Kidney (tissue), 14 donors: ENCODE data around the gene TRIM8. TPM values are rescaled to one million over a fixed set of nuclear protein-coding genes. Genes with fewer than 3 reads are reported as not detected.

Source experiments
- DNase-seq, 5 donors: peaks; one replicate each; pipeline ENCODE4 v3.0.0-alpha.2; 2013 to 2020
- FAIRE-seq: peaks from 2 replicates; lab custom pipeline; 2012; peaks lifted over from hg19 to GRCh38; lab: Jason Lieb, UNC
- H3K27ac ChIP-seq, 2 donors: one replicate each; pipeline ENCODE4 v1.7.0; 2013; ENCODE audit warnings: low read depth in 2 of 2, low read length in 2 of 2, inconsistent platforms in 1 of 2
- H3K27me3 ChIP-seq: one replicate; pipeline ENCODE4 v1.7.1; 2013; ENCODE audit warnings: low read length, inconsistent platforms; ENCODE audit not compliant: control insufficient read depth, insufficient read depth
- H3K36me3 ChIP-seq, 3 donors: one replicate each; pipeline versions ENCODE4 v1.7.0 to v1.7.1; 2013; ENCODE audit warnings: low read length in 3 of 3, control low read depth in 1 of 3, inconsistent platforms in 1 of 3; ENCODE audit not compliant: insufficient read depth in 3 of 3, control insufficient read depth in 2 of 3
- H3K4me1 ChIP-seq, 3 donors: one replicate each; pipeline versions ENCODE4 v1.7.0 to v1.7.1; 2013; ENCODE audit warnings: low read length in 3 of 3, inconsistent platforms in 1 of 3, low read depth in 1 of 3; ENCODE audit not compliant: control insufficient read depth in 2 of 3, insufficient read depth in 2 of 3
- H3K4me3 ChIP-seq, 3 donors: one replicate each; pipeline versions ENCODE4 v1.7.0 to v1.8.1; 2013; ENCODE audit warnings: low read length in 3 of 3, control low read depth in 1 of 3, inconsistent platforms in 1 of 3
- H3K9ac ChIP-seq, 3 donors: one replicate each; pipeline versions ENCODE4 v1.7.0 to v1.7.1; 2013; ENCODE audit warnings: low read length in 3 of 3, control low read depth in 1 of 3, inconsistent platforms in 1 of 3
- H3K9me3 ChIP-seq, 3 donors: one replicate each; pipeline versions ENCODE4 v1.7.0 to v1.7.1; 2013; ENCODE audit warnings: low read length in 3 of 3, control low read depth in 1 of 3, inconsistent platforms in 1 of 3; ENCODE audit not compliant: control insufficient read depth in 2 of 3, insufficient read depth in 1 of 3
- CTCF ChIP-seq: IDR thresholded peaks from 3 replicates; pipeline ENCODE4 v1.5.1; 2012; ENCODE audit warnings: mild to moderate bottlenecking, moderate library complexity, borderline replicate concordance; ENCODE audit not compliant: insufficient read depth; ENCODE audit errors: extremely low read depth
- intact Hi-C: fragments of 100-400 bp; cut with DNase I; formaldehyde crosslinking; loops from one replicate; pipeline ENCODE4 v1.11.1; 2022
- polyA plus RNA-seq: library from polyadenylated mRNA; stranded (reverse); fragments of 350-450 nt; fragmentation: Illumina TruSeq; extraction: RNeasy Lipid Tissue Mini Kit (QIAGEN cat#74804); gene quantifications from one replicate; pipeline ENCODE4 v1.2.3, GENCODE V29; 2014; ENCODE audit warnings: low read depth, low replicate concordance; ENCODE audit not compliant: insufficient read depth
- total RNA-seq: library from RNA; stranded (reverse); fragmentation: NEBNext Ultra II Directional; extraction: Animal tissue kit (Norgen Biotek cat#: 25700); gene quantifications from one replicate; pipeline ENCODE4 v1.2.1, GENCODE V29; 2021
- donor health status: control.
- donor health status: control.
- donor health status: control.
- donor health status: control.
- donor health status: control.
- donor health status: DM: yes; HTN: yes; CAD: no.
- donor health status: Normal renal cell carcinoma (clear cell type).

TRIM8 gene
- total and polyA plus RNA-seq, 2 donors from 2014 or later, result 160 to 198 TPM

GRCh38 chr10:102621443-102622325 is 22.6 kb upstream of the TRIM8 start:
- DNase-seq, result peak in 1 of 5 donors; percentile 54
- H3K9ac ChIP-seq, result no peak overlapping the region
- H3K27ac ChIP-seq, result peak overlapping the region; percentile 19 to 52
- no peak overlapping the region for H3K4me3 ChIP-seq
- peaks cover 4 to 25% (median 12%) of the 10 kb centered on the region in 3 donors for H3K4me1 ChIP-seq
- H3K9me3 ChIP-seq, result no peaks in the 10 kb centered on the region
- peaks cover 0 to 17% (median 2%) of the 10 kb centered on the region in 3 donors for H3K36me3 ChIP-seq
- intact Hi-C loops, result no loop called here
- no peaks in the 10 kb centered on the region for H3K27me3 ChIP-seq
- no peak for TF ChIP-seq CTCF
- no peak for FAIRE-seq

GRCh38 chr10:102624094-102624493 is 20.2 kb upstream of the TRIM8 start:
- peaks cover 8 to 41% (median 25%) of the 10 kb centered on the region in 3 donors for H3K4me1 ChIP-seq
- FAIRE-seq, result no peak
- intact Hi-C loops, result no loop called here
- no peak overlapping the region for H3K4me3 ChIP-seq
- peaks cover 0 to 9% (median 0%) of the 10 kb centered on the region in 3 donors for H3K36me3 ChIP-seq
- H3K27ac ChIP-seq, result no peak overlapping the region
- DNase-seq, result peak in 1 of 5 donors; percentile 2
- no peak for TF ChIP-seq CTCF
- H3K9me3 ChIP-seq, result no peaks in the 10 kb centered on the region
- no peaks in the 10 kb centered on the region for H3K27me3 ChIP-seq
- no peak overlapping the region for H3K9ac ChIP-seq

GRCh38 chr10:102624751-102625645 is 19.3 kb upstream of the TRIM8 start:
- no peak overlapping the region for H3K4me3 ChIP-seq
- no peaks in the 10 kb centered on the region for H3K27me3 ChIP-seq
- H3K9ac ChIP-seq, result no peak overlapping the region
- H3K36me3 ChIP-seq, result peaks cover 0 to 6% (median 0%) of the 10 kb centered on the region in 3 donors
- DNase-seq (peak in 1 of 5 donors; percentile 49), FAIRE-seq (no peak)
- TF ChIP-seq CTCF, result no peak
- peaks cover 8 to 47% (median 30%) of the 10 kb centered on the region in 3 donors for H3K4me1 ChIP-seq
- intact Hi-C loops, result no loop called here
- no peaks in the 10 kb centered on the region for H3K9me3 ChIP-seq
- no peak overlapping the region for H3K27ac ChIP-seq
